Measurements from ENCODE around the gene ARHGEF17.

GRCh38 chr11:73404506-73405145 lies 96.5 kb downstream of the ARHGEF17 start:
- TF ChIP-seq ZNF70 (CRISPR knock-in tag; IDR thresholded peaks at IDR 0.05) (no peak), ESRRG (CRISPR knock-in tag; IDR thresholded peaks at IDR 0.05) (no peak), RARB (CRISPR knock-in tag; IDR thresholded peaks at IDR 0.05) (no peak), ZFP3 (CRISPR knock-in tag; IDR thresholded peaks at IDR 0.05) (no peak), OSR1 (CRISPR knock-in tag; IDR thresholded peaks at IDR 0.05) (no peak), TSHZ2 (CRISPR knock-in tag; IDR thresholded peaks at IDR 0.05) (no peak), GLIS3 (CRISPR knock-in tag; IDR thresholded peaks at IDR 0.05) (no peak)
- TF ChIP-seq, protein P1, sequence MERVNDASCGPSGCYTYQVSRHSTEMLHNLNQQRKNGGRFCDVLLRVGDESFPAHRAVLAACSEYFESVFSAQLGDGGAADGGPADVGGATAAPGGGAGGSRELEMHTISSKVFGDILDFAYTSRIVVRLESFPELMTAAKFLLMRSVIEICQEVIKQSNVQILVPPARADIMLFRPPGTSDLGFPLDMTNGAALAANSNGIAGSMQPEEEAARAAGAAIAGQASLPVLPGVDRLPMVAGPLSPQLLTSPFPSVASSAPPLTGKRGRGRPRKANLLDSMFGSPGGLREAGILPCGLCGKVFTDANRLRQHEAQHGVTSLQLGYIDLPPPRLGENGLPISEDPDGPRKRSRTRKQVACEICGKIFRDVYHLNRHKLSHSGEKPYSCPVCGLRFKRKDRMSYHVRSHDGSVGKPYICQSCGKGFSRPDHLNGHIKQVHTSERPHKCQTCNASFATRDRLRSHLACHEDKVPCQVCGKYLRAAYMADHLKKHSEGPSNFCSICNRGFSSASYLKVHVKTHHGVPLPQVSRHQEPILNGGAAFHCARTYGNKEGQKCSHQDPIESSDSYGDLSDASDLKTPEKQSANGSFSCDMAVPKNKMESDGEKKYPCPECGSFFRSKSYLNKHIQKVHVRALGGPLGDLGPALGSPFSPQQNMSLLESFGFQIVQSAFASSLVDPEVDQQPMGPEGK (CRISPR knock-in tag; IDR thresholded peaks at IDR 0.05; ENCODE audit: borderline replicate concordance) = no peak

All from SK-N-SH treated with all-trans-retinoic acid at 6 μM for 48 hours (cell line).